Activated naive CD4-positive, alpha-beta T cell (primary cell): ENCODE measurements around the gene RAD51B.

Source experiments
- DNase-seq, 4 experiments: peaks; one replicate each; lab custom pipeline; 2025; lab: John Stamatoyannopoulos, UW

Gene RAD51B

GRCh38 chr14:68386950-68387779 lies 567.6 kb downstream of the RAD51B start:
- no peak for DNase-seq

GRCh38 chr14:68389943-68390342 lies 570.4 kb downstream of the RAD51B start:
- DNase-seq = no peak

GRCh38 chr14:68390741-68391140 lies 571.2 kb downstream of the RAD51B start:
- DNase-seq = no peak

- no peak for DNase-seq
Measured at GRCh38 chr14:68391311-68392014, 571.9 kb downstream of the RAD51B start.

- DNase-seq = no peak
Measured at GRCh38 chr14:68392393-68393141, 573.0 kb downstream of the RAD51B start.

GRCh38 chr14:68393259-68393658 lies 573.7 kb downstream of the RAD51B start:
- DNase-seq = no peak

GRCh38 chr14:68394118-68394763 lies 574.7 kb downstream of the RAD51B start:
- DNase-seq = no peak

- no peak for DNase-seq
Measured at GRCh38 chr14:68394764-68395143, 575.2 kb downstream of the RAD51B start.

GRCh38 chr14:68395604-68396003 lies 576.0 kb downstream of the RAD51B start:
- no peak for DNase-seq

GRCh38 chr14:68396461-68396860 lies 576.9 kb downstream of the RAD51B start:
- DNase-seq = no peak

- DNase-seq = no peak
Measured at GRCh38 chr14:68397371-68397811, 577.8 kb downstream of the RAD51B start.

- DNase-seq = no peak
Measured at GRCh38 chr14:68397822-68398221, 578.2 kb downstream of the RAD51B start.

- no peak for DNase-seq
Measured at GRCh38 chr14:68398370-68398769, 578.8 kb downstream of the RAD51B start.

GRCh38 chr14:68399971-68400370 lies 580.4 kb downstream of the RAD51B start:
- no peak for DNase-seq

- DNase-seq = no peak
Measured at GRCh38 chr14:68401317-68401716, 581.7 kb downstream of the RAD51B start.

- no peak for DNase-seq
Measured at GRCh38 chr14:68401855-68402254, 582.3 kb downstream of the RAD51B start.

- no peak for DNase-seq
Measured at GRCh38 chr14:68402525-68403101, 583.0 kb downstream of the RAD51B start.

GRCh38 chr14:68403191-68404145 lies 583.9 kb downstream of the RAD51B start:
- no peak for DNase-seq

- no peak for DNase-seq
Measured at GRCh38 chr14:68404146-68404527, 584.6 kb downstream of the RAD51B start.

- DNase-seq = no peak
Measured at GRCh38 chr14:68404652-68405183, 585.1 kb downstream of the RAD51B start.
